ENCODE measurements around the gene CD226. TPM values are rescaled to one million over a fixed set of nuclear protein-coding genes. Genes with fewer than 3 reads are reported as not detected.

Gene CD226
- total and polyA plus RNA-seq, 2 of the 13 experiments (the other 11 are each of a cell fraction or from before 2014, with no cell fraction given), result 0.13 to 0.77 TPM

DNA sequence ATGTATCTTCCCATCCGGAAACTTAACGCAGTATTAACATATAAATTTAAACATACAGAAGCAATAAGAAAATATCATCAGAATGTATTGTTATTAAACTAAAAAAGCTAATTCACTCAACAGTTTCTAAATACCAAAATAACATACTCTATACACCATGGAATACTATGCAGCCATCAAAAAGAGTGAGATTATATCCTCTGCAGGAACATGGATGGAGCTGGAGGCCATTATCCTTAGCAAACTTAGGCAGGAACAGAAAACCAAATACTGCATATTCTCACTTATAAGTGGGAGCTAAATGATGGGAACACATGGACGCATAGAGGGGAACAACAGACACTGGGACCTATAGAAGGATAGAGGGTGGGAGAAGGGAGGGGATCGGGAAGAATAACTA lies 127.1 kb downstream of the CD226 start:
- Histone ChIP-seq H3K4me2 (ENCODE audit: low read depth, low read length) (no peak overlapping the region), H3K9ac (ENCODE audit: insufficient read depth, low read depth, low read length) (no peak overlapping the region), H3K9me3 (ENCODE audit: low read length) (no peaks in the 10 kb centered on the region), H3K27me3 (ENCODE audit: control insufficient read depth in 1 of 2, insufficient read depth in 2 of 2, low read length in 2 of 2) (no peaks in the 10 kb centered on the region), H3K4me3 (replicated peaks in 1 of 3; ENCODE audit: insufficient read depth in 1 of 3, low read depth in 2 of 3, low read length in 3 of 3) (no peak overlapping the region), H3K27ac (ENCODE audit: extremely low read length, insufficient read depth, low read length) (no peak overlapping the region), H4K20me1 (ENCODE audit: insufficient read depth, low read length) (no peaks in the 10 kb centered on the region), H3K4me1 (ENCODE audit: insufficient read depth, low read length) (peaks cover 12% of the 10 kb centered on the region; the same call in 1 of the 2 replicates), H3K79me2 (ENCODE audit: insufficient read depth, low read length) (no peaks in the 10 kb centered on the region), H3K36me3 (replicated peaks in 1 of 2; ENCODE audit: control insufficient read depth in 1 of 2, insufficient read depth in 2 of 2, low read length in 2 of 2) (no peaks in the 10 kb centered on the region), H2AFZ (ENCODE audit: low read length) (no peak overlapping the region)
- FAIRE-seq, result no peak
- TF ChIP-seq, protein P1, sequence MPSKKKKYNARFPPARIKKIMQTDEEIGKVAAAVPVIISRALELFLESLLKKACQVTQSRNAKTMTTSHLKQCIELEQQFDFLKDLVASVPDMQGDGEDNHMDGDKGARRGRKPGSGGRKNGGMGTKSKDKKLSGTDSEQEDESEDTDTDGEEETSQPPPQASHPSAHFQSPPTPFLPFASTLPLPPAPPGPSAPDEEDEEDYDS (CRISPR knock-in tag; IDR thresholded peaks at IDR 0.05), result no peak
- TF ChIP-seq SIN3A (IDR thresholded peaks at IDR 0.05; ENCODE audit: borderline replicate concordance, low read depth, low read length), result no peak
- TF ChIP-seq TEAD3 (CRISPR knock-in tag; optimal IDR thresholded peaks at IDR 0.05; ENCODE audit: borderline replicate concordance), result no peak
- no peak for TF ChIP-seq GATAD1 (CRISPR knock-in tag; IDR thresholded peaks at IDR 0.05)
- TF ChIP-seq, protein P2, sequence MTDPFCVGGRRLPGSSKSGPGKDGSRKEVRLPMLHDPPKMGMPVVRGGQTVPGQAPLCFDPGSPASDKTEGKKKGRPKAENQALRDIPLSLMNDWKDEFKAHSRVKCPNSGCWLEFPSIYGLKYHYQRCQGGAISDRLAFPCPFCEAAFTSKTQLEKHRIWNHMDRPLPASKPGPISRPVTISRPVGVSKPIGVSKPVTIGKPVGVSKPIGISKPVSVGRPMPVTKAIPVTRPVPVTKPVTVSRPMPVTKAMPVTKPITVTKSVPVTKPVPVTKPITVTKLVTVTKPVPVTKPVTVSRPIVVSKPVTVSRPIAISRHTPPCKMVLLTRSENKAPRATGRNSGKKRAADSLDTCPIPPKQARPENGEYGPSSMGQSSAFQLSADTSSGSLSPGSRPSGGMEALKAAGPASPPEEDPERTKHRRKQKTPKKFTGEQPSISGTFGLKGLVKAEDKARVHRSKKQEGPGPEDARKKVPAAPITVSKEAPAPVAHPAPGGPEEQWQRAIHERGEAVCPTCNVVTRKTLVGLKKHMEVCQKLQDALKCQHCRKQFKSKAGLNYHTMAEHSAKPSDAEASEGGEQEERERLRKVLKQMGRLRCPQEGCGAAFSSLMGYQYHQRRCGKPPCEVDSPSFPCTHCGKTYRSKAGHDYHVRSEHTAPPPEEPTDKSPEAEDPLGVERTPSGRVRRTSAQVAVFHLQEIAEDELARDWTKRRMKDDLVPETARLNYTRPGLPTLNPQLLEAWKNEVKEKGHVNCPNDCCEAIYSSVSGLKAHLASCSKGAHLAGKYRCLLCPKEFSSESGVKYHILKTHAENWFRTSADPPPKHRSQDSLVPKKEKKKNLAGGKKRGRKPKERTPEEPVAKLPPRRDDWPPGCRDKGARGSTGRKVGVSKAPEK (CRISPR knock-in tag; IDR thresholded peaks at IDR 0.05; ENCODE audit: borderline replicate concordance), result no peak
- TF ChIP-seq ZNF30 (CRISPR knock-in tag; IDR thresholded peaks at IDR 0.05), result no peak
- TF ChIP-seq SIX1 (CRISPR knock-in tag; IDR thresholded peaks at IDR 0.05; ENCODE audit: borderline replicate concordance), result no peak
- no peak for TF ChIP-seq ZBTB7B (CRISPR knock-in tag; IDR thresholded peaks at IDR 0.05)
- no peak for TF ChIP-seq FOXA1 (IDR thresholded peaks at IDR 0.05)
- TF ChIP-seq FOXA1 (CRISPR knock-in tag; IDR thresholded peaks at IDR 0.05), result no peak
- no peak for TF ChIP-seq KLF13 (CRISPR knock-in tag; IDR thresholded peaks at IDR 0.05)
- TF ChIP-seq HDAC1 (CRISPR knock-in tag; IDR thresholded peaks at IDR 0.05), result no peak
- no peak for TF ChIP-seq POLR2AphosphoS2 (IDR thresholded peaks at IDR 0.05; ENCODE audit: low read depth, low read length)
- TF ChIP-seq ZNF878 (CRISPR knock-in tag; IDR thresholded peaks at IDR 0.05), result no peak
- TF ChIP-seq, protein P3, sequence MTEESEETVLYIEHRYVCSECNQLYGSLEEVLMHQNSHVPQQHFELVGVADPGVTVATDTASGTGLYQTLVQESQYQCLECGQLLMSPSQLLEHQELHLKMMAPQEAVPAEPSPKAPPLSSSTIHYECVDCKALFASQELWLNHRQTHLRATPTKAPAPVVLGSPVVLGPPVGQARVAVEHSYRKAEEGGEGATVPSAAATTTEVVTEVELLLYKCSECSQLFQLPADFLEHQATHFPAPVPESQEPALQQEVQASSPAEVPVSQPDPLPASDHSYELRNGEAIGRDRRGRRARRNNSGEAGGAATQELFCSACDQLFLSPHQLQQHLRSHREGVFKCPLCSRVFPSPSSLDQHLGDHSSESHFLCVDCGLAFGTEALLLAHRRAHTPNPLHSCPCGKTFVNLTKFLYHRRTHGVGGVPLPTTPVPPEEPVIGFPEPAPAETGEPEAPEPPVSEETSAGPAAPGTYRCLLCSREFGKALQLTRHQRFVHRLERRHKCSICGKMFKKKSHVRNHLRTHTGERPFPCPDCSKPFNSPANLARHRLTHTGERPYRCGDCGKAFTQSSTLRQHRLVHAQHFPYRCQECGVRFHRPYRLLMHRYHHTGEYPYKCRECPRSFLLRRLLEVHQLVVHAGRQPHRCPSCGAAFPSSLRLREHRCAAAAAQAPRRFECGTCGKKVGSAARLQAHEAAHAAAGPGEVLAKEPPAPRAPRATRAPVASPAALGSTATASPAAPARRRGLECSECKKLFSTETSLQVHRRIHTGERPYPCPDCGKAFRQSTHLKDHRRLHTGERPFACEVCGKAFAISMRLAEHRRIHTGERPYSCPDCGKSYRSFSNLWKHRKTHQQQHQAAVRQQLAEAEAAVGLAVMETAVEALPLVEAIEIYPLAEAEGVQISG (CRISPR knock-in tag; IDR thresholded peaks at IDR 0.05), result no peak
- no peak for TF ChIP-seq TGIF2 (CRISPR knock-in tag; IDR thresholded peaks at IDR 0.05)
- TF ChIP-seq, protein P4, sequence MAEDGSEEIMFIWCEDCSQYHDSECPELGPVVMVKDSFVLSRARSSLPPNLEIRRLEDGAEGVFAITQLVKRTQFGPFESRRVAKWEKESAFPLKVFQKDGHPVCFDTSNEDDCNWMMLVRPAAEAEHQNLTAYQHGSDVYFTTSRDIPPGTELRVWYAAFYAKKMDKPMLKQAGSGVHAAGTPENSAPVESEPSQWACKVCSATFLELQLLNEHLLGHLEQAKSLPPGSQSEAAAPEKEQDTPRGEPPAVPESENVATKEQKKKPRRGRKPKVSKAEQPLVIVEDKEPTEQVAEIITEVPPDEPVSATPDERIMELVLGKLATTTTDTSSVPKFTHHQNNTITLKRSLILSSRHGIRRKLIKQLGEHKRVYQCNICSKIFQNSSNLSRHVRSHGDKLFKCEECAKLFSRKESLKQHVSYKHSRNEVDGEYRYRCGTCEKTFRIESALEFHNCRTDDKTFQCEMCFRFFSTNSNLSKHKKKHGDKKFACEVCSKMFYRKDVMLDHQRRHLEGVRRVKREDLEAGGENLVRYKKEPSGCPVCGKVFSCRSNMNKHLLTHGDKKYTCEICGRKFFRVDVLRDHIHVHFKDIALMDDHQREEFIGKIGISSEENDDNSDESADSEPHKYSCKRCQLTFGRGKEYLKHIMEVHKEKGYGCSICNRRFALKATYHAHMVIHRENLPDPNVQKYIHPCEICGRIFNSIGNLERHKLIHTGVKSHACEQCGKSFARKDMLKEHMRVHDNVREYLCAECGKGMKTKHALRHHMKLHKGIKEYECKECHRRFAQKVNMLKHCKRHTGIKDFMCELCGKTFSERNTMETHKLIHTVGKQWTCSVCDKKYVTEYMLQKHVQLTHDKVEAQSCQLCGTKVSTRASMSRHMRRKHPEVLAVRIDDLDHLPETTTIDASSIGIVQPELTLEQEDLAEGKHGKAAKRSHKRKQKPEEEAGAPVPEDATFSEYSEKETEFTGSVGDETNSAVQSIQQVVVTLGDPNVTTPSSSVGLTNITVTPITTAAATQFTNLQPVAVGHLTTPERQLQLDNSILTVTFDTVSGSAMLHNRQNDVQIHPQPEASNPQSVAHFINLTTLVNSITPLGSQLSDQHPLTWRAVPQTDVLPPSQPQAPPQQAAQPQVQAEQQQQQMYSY (CRISPR knock-in tag; IDR thresholded peaks at IDR 0.05), result no peak
- in situ Hi-C loops (cut with HindIII; ENCODE audit: extremely low pct_ligation_motif_present, low pct_unique_long_range_greater_than_20kb), result no loop called here
- no peak for ATAC-seq
- no TSS peak for BruUV-seq (replicated peaks)
- WGBS (ENCODE audit: low lambda C conversion rate), result 95% methylated on average over 4 of the region's 4 CpGs
- no peak for DNase-seq (ENCODE audit: low spot score)
- intact Hi-C loops (cut with micrococcal nuclease; ENCODE audit: unreplicated experiment), result loop anchor here (10.0 kb wide), 1 partner anchor 66 kb away; no protein-coding TSS in a partner anchor
- CTCF ChIA-PET (ENCODE audit: low intra/inter-chr PET ratio, low total read pairs), result no interaction called here
- POLR2A ChIA-PET, result no interaction called here
